Liver (tissue), 3 donors: ENCODE results near the gene TMEM167A.

Source experiments
- FOXA1 ChIP-seq: IDR thresholded peaks from 2 replicates; pipeline ENCODE4 v1.6.1; 2016; ENCODE audit warnings: antibody characterized with exemption
- NR2F2 ChIP-seq: IDR thresholded peaks from 2 replicates; pipeline ENCODE4 v1.6.1; 2016; ENCODE audit warnings: antibody characterized with exemption
- RXRA ChIP-seq, 2 donors: IDR thresholded peaks; 2 replicates each; pipeline ENCODE4 v1.6.1; 2017 to 2018; ENCODE audit warnings: antibody characterized with exemption in 2 of 2, mild to moderate bottlenecking in 1 of 2
- TAF1 ChIP-seq: conservative IDR thresholded peaks from 2 replicates; pipeline ENCODE4 v1.6.1; 2016; ENCODE audit warnings: antibody characterized with exemption, mild to moderate bottlenecking
- TF ChIP-seq, protein P1 (sequence below): fragments of 150-350 bp; IDR thresholded peaks from 2 replicates; pipeline ENCODE4 v1.5.1; 2017; ENCODE audit warnings: improper control_type of control experiment, low read depth, low read length; ENCODE audit not compliant: missing input control
- TF ChIP-seq, protein P2 (sequence below): IDR thresholded peaks from 2 replicates; pipeline ENCODE4 v1.6.1; 2016; ENCODE audit warnings: antibody characterized with exemption
- TF ChIP-seq, protein P3 (sequence below): IDR thresholded peaks from 2 replicates; pipeline ENCODE4 v1.6.1; 2016; ENCODE audit warnings: antibody characterized with exemption, mild to moderate bottlenecking
- donor health status: healthy.
- donor health status: healthy.

DNA sequence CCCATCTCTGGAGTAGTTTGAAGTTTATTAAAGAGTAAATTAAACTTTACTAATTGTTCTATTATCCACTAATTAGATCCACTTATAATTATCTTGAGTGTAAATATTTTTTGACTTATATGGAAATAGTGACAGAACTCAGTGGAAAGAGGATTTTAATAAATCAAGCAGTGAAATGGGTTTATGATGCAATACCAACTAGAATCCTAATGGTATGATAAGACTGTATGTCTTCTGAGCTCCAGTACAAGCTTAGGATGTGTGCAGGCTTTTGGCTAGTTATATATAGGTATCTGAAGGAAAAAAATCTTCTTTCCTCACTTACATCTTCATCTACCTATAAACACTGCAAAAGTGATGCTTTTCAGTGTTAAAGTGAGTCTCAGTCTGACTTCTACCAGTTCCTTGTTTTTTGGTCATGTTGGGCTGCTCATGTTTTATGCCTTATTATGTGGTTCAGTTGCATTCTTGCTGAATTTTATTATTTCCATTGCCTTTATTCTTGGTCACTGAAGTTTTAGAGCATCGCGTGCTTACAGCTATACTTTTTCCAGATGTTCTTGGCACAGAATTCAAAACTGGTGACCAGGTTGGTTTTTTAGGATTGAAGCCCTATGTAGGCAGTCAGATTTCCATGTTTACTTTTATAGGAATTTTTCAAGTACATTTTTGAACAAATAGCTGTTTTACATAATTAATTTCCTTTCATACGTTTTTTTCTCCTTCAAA is 30.7 kb upstream of the TMEM167A start:
- TF ChIP-seq RXRA (IDR thresholded peaks at IDR 0.05) (no peak), TAF1 (no peak), FOXA1 (no peak), NR2F2 (no peak)
- TF ChIP-seq, protein P1, sequence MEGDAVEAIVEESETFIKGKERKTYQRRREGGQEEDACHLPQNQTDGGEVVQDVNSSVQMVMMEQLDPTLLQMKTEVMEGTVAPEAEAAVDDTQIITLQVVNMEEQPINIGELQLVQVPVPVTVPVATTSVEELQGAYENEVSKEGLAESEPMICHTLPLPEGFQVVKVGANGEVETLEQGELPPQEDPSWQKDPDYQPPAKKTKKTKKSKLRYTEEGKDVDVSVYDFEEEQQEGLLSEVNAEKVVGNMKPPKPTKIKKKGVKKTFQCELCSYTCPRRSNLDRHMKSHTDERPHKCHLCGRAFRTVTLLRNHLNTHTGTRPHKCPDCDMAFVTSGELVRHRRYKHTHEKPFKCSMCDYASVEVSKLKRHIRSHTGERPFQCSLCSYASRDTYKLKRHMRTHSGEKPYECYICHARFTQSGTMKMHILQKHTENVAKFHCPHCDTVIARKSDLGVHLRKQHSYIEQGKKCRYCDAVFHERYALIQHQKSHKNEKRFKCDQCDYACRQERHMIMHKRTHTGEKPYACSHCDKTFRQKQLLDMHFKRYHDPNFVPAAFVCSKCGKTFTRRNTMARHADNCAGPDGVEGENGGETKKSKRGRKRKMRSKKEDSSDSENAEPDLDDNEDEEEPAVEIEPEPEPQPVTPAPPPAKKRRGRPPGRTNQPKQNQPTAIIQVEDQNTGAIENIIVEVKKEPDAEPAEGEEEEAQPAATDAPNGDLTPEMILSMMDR, result no peak
- TF ChIP-seq, protein P2, sequence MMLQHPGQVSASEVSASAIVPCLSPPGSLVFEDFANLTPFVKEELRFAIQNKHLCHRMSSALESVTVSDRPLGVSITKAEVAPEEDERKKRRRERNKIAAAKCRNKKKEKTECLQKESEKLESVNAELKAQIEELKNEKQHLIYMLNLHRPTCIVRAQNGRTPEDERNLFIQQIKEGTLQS, result no peak
- TF ChIP-seq, protein P3, sequence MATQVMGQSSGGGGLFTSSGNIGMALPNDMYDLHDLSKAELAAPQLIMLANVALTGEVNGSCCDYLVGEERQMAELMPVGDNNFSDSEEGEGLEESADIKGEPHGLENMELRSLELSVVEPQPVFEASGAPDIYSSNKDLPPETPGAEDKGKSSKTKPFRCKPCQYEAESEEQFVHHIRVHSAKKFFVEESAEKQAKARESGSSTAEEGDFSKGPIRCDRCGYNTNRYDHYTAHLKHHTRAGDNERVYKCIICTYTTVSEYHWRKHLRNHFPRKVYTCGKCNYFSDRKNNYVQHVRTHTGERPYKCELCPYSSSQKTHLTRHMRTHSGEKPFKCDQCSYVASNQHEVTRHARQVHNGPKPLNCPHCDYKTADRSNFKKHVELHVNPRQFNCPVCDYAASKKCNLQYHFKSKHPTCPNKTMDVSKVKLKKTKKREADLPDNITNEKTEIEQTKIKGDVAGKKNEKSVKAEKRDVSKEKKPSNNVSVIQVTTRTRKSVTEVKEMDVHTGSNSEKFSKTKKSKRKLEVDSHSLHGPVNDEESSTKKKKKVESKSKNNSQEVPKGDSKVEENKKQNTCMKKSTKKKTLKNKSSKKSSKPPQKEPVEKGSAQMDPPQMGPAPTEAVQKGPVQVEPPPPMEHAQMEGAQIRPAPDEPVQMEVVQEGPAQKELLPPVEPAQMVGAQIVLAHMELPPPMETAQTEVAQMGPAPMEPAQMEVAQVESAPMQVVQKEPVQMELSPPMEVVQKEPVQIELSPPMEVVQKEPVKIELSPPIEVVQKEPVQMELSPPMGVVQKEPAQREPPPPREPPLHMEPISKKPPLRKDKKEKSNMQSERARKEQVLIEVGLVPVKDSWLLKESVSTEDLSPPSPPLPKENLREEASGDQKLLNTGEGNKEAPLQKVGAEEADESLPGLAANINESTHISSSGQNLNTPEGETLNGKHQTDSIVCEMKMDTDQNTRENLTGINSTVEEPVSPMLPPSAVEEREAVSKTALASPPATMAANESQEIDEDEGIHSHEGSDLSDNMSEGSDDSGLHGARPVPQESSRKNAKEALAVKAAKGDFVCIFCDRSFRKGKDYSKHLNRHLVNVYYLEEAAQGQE, result no peak
